EH (cell line): Measurements from ENCODE around the gene RIPK4.
"Not testable (repeated sequence)": the region's sequence is repeated elsewhere in the genome, so short reads cannot be mapped to it uniquely, and the experiment has no call there.

Experiments used
- DNase-seq: peaks from one replicate; pipeline ENCODE4 v3.0.0-alpha.2; 2015; ENCODE audit warnings: low read depth

The RIPK4 gene

GRCh38 chr21:41795726-41796125 is 28.9 kb upstream of the RIPK4 start:
- DNase-seq = no peak

GRCh38 chr21:41794600-41794999 is 27.7 kb upstream of the RIPK4 start:
- no peak for DNase-seq

- DNase-seq = no peak
Observed at GRCh38 chr21:41792711-41793110, 25.9 kb upstream of the RIPK4 start.

- peak; percentile 99 for DNase-seq
Observed at GRCh38 chr21:41786509-41786987, 19.7 kb upstream of the RIPK4 start.

- DNase-seq = not testable (repeated sequence)
Observed at GRCh38 chr21:41785262-41785661, 18.4 kb upstream of the RIPK4 start.

GRCh38 chr21:41784456-41785102 is 17.7 kb upstream of the RIPK4 start:
- no peak for DNase-seq

GRCh38 chr21:41783476-41784180 is 16.8 kb upstream of the RIPK4 start:
- peak; percentile 93 for DNase-seq

GRCh38 chr21:41781050-41781410 is 14.2 kb upstream of the RIPK4 start:
- no peak for DNase-seq

- no peak for DNase-seq
Observed at GRCh38 chr21:41780337-41781049, 13.6 kb upstream of the RIPK4 start.

- no peak for DNase-seq
Observed at GRCh38 chr21:41779659-41780058, 12.8 kb upstream of the RIPK4 start.

- DNase-seq = no peak
Observed at GRCh38 chr21:41778930-41779600, 12.2 kb upstream of the RIPK4 start.

- peak; percentile 91 for DNase-seq
Observed at GRCh38 chr21:41777951-41778815, 11.3 kb upstream of the RIPK4 start.

- no peak for DNase-seq
Observed at GRCh38 chr21:41776778-41777177, 9.9 kb upstream of the RIPK4 start.

GRCh38 chr21:41775149-41775472 is 8.3 kb upstream of the RIPK4 start:
- DNase-seq = no peak

- no peak for DNase-seq
Observed at GRCh38 chr21:41774467-41775148, 7.8 kb upstream of the RIPK4 start.

GRCh38 chr21:41772351-41773080 is 5.7 kb upstream of the RIPK4 start:
- no peak for DNase-seq

- no peak for DNase-seq
Observed at GRCh38 chr21:41771625-41771945, 4.7 kb upstream of the RIPK4 start.

GRCh38 chr21:41770901-41771624 is 4.2 kb upstream of the RIPK4 start:
- DNase-seq = no peak

- no peak for DNase-seq
Observed at GRCh38 chr21:41769933-41770332, 3.1 kb upstream of the RIPK4 start.

GRCh38 chr21:41769521-41769920 is 2.7 kb upstream of the RIPK4 start:
- no peak for DNase-seq
